Measurements from ENCODE around the gene WDR74.
"Not testable (repeated sequence)": the region's sequence is repeated elsewhere in the genome, so short reads cannot be mapped to it uniquely, and the experiment has no call there.

The WDR74 gene

GRCh38 chr11:62859281-62859703, 19.9 kb upstream of the WDR74 start:
- DNase-seq, result peak; percentile 54

DNA sequence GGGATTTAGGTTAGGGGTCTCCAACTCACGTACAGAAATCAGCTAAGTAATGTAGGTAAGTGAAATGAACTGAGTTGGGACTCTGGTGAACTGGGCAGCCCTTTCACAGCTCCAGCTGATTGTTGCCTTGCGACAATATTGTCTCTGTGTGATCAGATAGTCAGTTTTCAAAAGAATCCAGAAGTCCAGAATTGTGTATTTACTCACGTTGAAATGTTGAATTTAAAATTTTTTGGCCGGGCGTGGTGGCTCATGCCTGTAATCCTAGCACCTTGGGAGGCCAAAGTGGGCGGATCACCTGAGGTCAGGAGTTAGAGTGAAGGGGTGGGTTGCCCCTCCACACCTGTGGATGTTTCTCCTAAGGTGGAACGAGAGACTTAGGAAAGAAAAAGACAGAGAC, 18.8 kb upstream of the WDR74 start:
- DNase-seq, result no peak

DNA sequence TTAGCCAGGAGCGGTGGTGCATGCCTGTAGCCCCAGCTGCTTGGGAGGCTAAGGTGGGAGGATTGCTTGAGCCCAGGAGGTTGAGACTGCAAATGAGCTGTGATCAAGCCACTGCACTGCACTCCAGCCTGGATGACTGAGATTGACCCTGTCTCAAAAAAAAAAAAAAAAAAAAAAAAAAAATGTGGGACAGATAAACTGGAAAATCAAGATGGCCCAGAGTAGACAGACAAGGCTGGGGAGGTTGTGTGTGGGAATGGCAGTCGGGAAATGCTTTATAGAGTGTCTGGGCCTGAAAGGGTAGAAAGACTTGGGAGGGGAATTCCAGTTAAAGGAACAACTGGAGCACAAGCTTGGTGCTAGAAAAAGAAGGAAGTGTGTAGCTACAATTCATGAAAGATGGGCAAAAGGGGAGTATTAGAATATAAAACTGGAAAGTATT, 18.2 kb upstream of the WDR74 start:
- no peak for DNase-seq

DNA sequence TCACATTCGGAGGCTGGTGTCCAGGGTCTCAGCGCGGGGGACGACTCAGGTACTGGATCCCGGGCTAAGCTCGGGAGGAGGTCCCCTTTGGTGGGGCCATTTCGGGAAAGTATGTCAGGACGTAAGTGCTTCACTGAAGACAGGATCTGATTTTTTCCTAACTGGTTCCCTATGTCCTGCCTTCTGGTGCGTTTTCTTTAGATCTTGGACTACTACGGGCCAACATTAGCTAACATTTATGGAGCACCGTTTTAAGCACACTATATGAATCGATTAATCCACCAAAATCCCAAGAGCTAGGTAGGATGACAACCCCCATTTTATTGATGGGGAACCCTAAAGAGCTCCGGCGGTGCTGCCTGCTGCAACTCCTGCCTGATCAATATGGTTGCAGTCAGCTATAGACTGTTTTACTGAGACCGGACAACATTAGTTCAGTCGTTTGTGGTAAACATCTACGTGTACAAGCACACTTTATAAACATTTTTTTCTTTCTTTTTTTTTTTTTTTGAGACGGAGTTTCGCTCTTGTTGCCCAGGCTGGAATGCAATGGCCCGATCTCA, 17.0 kb upstream of the WDR74 start:
- peak; percentile 52 for DNase-seq

DNA sequence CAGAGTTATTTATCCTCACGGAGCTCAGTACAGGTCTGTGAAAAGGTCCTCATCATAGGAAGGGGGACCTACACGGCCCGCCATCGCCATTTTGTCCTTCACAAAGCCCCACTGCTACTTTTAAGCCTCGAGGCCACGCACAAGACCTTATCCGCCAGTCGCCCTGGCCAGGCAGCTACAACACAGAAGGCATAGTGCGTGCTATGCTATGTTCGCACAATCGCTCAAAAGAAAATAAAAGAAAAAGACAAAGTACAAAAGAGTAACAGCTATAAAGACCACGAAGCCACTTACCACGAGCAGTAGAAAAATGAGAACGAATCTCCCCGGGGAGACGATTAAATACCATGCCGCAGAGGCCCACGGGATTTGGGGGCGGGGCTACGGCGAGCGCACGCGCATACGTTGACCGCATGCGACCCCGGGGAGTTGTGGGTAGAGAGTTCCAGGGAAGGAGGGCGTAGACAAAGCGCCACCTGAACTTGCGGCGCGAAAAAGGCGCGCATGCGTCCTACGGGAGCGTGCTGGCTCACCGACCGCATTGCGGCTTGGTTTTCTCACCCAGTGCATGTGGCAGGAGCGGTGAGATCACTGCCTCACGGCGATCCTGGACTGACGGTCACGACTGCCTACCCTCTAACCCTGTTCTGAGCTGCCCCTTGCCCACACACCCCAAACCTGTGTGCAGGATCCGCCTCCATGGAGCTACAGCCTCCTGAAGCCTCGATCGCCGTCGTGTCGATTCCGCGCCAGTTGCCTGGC, 16.4 kb upstream of the WDR74 start:
- DNase-seq, result peak; percentile 99

DNA sequence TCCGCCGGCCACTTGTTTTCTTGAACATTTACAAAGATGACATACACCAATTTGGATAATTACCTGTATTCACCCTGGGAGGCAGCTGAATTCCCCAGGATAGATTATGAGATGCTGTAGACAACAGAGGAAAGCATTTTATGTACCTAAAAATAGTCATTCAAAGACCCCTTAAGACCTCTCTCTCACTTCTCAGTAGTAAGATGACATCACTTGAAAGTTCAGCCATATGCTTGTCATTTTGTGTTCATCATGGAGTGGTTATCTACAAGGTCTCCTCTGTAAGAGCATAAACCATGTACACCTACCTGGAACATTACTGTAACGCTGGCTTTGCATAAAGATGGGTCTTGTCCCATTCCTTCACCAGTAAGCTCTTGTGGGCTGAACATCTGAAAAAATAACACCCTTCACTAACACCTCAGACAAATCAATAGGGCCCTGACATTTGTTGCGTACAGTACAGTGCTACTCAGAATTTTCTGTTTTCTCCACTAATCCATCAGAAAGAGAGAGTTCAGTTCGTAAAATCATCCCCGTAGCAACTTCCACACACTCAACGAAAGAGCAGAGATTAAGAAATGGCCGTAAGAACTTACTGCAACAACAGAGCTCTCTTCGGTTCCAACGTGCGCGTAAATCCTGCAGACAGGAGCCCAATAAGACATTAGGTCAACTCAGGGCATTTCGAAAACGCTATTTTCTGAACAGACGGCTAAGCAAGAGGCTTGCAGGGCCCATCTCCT, 15.6 kb upstream of the WDR74 start:
- DNase-seq, result peak; percentile 51

DNA sequence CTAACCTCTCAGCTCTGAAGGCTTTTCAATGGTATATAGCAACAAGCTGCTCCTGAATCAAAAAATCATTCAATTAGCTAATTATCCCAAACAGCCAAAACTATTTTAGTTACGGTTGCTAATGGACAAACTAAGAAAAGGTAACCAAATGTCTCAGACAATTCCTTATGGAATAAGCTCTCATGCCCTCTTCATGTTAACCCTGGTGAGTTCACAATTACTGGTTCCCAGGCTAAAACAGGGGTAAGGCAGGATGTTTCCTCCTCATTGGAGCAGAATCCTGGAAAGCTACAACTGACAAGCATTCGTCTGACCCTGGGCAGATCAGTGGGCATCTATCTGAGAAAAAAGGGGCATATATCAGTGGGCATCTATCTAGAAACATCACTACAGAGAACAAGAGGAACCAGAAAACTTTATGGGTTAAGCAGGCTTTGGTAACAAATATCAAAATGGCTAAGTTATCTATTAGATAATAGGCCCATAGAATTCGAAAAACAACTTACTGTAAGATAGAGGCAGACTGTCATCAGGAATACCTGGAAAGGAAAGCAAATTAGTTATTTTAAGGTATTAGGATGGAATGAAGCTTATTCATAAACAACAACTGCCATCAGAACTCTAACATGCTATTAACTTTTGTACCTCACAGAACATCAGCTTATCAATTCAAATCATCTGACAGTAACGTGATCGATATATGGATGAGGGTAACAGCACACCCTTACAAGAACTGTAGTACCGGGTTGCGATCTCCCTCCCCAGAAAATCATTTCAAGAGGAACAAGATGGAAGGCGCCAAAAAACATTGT, 14.8 kb upstream of the WDR74 start:
- DNase-seq, result peak; percentile 57

- DNase-seq, result peak; percentile 26
Measured at GRCh38 chr11:62853279-62853965, 14.0 kb upstream of the WDR74 start.

DNA sequence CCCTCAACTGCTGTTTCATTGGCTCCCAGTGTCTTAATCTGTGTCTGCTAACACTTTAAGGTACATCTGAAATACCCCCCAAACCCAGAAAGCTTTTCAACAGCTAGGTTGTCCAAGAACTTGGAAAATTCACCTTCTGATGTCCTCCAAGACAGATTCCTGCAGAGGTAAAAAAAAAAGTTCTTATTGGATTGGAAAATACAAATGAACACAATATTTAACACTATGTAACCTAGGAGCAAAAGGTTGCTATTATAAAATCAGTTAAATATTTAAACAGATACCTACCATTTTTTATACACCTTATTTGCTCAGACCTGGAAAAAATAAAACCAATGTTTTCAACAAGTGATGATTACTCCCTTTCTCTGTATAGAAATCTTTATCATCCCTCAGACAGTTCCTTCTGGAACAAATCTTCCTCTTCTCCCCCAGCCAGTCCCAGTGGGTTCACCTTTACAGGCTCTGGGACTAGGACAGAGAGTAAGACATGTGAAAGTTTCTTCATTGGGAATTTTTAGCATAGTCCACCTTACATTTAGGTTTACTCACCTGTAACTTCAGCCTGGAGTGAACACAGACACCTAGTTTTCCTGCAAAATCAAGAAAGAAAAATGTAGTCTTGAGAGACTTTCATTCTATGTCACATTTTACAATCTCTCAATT, 13.3 kb upstream of the WDR74 start:
- DNase-seq, result no peak

DNA sequence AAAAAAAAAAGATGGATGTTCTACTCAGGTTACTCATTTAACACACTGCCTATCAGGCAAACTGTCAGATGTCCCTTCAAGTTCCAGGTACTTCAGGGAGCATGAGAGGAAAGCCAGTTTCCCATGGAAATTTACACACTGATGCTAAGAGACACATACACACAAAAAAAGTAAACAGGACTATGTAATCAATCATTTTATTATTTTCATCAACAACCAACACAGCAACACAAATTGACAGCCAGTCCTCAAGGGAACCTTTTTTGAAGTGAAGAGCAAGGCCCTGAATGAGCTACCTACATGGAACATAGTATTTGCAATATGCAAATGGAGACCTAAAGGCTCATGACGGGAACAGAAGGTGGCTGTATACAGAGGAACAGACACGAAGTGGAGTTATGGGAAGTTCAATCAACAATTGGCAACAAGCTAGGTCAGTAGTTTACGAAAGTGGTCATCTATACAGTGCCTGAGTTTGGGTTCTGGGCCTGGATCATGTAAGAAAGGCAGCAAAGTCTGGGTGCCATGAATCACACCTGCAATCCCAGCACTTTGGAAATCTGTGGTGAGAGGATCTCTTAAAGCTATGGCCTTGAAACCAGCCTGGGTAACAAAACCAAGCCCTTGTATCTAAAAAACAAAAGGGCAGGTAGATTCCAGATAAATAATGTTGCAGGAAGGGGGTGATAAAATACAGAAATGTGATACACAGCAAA, 12.6 kb upstream of the WDR74 start:
- peak; percentile 41 for DNase-seq

GRCh38 chr11:62850911-62851806, 11.8 kb upstream of the WDR74 start:
- peak; percentile 69 for DNase-seq

DNA sequence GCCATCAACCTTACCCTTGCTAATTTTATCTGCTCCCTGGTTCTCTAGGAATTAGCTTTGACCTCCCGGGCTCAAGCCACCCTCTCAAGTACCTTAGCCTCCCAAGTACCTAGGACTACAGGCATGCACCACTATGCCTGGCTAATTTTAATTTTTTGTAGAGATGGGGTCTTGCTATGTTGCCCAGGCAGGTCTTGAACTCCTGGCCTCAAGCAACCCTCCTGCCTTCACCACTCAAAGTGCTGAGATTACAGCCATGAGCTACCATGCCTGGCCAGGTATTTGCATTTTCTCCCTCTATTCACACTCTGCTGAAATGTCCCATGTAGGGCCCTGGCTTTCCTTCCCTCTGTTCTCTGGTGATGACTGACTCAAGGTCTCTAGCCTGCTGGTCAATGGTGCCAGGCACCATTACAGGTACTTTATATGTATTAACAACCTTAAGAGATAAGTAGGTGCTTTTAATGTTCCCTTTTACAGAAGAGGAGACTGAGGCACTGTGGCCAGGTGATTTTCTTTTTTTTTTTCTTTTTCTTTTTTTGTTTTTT, 8.5 kb upstream of the WDR74 start:
- no peak for DNase-seq

- DNase-seq, result no peak
Measured at GRCh38 chr11:62846177-62846576, 6.8 kb upstream of the WDR74 start.

GRCh38 chr11:62844154-62844553, 4.8 kb upstream of the WDR74 start:
- no peak for DNase-seq

- DNase-seq, result no peak
Measured at GRCh38 chr11:62843466-62843865, 4.1 kb upstream of the WDR74 start.

- not testable (repeated sequence) for DNase-seq
Measured at GRCh38 chr11:62842891-62843290, 3.5 kb upstream of the WDR74 start.

DNA sequence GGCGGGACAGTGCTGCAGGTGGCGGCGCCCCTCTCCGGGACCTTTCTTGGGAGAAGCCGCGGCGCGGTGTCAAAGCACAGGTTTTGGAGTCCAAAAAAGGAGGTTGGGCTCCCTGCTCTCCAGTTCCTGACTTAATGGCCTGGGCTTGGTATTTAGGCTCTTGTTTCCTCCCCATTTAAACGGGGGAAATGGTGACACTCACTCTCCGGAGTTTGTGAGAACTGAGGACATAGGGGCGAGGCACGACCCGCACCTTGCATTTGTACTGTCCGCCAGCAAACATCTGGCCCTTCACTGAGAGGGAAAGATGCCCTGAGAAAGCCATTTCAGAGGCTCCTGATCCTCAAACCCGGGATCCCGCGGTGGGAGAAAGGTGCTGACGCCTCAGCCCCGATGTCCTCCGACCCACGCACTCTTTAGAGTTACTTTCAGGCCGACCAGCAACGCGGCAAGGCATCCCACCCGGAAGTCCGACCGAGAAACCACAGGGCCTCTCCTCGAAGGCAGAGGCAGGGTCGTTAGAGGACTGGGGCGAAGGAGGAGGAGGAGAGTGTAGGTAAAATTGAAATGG, 2.9 kb upstream of the WDR74 start:
- DNase-seq, result no peak

GRCh38 chr11:62841361-62842170, 2.2 kb upstream of the WDR74 start:
- peak; percentile 99 for DNase-seq
